Measurements from ENCODE around the gene IDH2. TPM values are rescaled to one million over a fixed set of nuclear protein-coding genes. Genes with fewer than 3 reads are reported as not detected.

The IDH2 gene
- polyA plus RNA-seq, 1 experiment: 84.2 TPM

DNA sequence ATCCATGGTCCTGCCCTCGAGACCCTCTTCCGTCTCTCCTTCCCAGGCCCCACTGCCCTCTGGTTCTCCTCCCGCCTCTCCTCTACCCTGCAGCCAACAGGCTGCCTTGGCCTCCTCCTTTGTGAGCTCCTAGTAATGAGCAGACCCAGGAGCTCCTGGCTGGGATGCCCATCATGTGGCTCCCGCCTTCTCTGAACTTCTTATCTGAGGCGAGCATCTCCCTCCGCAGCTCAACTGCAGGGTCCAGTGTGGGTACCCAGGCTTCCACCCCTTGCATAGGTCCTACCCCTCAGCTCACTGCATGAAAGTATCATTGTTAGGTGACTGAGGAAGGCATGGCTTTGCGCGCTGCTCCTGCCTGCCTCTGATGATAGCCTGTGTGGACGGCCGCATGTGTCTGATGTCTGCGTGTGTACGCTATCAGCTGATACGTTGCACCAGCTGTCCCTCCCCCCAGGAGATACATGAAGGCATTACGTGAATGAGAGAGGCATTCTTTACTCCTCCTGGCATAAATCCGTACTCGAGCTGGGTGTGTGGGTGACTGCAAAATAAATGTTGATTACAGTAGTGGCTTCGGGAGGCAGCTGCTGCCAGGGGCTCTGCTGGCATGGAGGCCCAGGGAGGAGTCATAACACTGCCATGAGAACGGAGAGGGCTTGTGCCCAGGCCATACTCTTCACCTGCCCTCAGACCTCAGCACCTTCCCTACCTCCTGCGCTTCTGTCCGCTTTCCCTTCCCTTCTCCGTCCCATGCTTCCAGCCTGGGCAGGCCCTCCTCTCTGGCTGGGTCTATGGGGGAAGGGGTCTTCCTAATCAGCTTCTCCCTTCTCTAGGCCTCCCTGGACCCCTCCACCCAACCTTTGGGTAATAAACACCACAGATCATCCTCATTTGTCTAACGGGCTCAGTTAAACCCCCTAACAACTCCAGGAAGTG lies 52.3 kb downstream of the IDH2 start:
- H3K9me3 ChIP-seq (ENCODE audit: control insufficient read depth, insufficient read depth, low read length): no peaks in the 10 kb centered on the region
- H3K27me3 ChIP-seq (ENCODE audit: control insufficient read depth, insufficient read depth, low read length): no peaks in the 10 kb centered on the region
- TF ChIP-seq, protein P1, sequence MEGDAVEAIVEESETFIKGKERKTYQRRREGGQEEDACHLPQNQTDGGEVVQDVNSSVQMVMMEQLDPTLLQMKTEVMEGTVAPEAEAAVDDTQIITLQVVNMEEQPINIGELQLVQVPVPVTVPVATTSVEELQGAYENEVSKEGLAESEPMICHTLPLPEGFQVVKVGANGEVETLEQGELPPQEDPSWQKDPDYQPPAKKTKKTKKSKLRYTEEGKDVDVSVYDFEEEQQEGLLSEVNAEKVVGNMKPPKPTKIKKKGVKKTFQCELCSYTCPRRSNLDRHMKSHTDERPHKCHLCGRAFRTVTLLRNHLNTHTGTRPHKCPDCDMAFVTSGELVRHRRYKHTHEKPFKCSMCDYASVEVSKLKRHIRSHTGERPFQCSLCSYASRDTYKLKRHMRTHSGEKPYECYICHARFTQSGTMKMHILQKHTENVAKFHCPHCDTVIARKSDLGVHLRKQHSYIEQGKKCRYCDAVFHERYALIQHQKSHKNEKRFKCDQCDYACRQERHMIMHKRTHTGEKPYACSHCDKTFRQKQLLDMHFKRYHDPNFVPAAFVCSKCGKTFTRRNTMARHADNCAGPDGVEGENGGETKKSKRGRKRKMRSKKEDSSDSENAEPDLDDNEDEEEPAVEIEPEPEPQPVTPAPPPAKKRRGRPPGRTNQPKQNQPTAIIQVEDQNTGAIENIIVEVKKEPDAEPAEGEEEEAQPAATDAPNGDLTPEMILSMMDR (IDR thresholded peaks at IDR 0.05; ENCODE audit: low read depth, low read length): no peak
- CTCF ChIA-PET: no interaction called here
- POLR2A ChIA-PET: interaction anchor here (0.5 kb wide), 1 partner anchor 21 kb away, joined by 3 read pairs; no protein-coding TSS in a partner anchor
- H3K27ac ChIP-seq (ENCODE audit: low read depth, low read length): no peak overlapping the region
- no peak for DNase-seq (ENCODE audit: low read depth, low spot score)
- no peak overlapping the region for H3K4me3 ChIP-seq (ENCODE audit: low read depth, low read length)

DNA sequence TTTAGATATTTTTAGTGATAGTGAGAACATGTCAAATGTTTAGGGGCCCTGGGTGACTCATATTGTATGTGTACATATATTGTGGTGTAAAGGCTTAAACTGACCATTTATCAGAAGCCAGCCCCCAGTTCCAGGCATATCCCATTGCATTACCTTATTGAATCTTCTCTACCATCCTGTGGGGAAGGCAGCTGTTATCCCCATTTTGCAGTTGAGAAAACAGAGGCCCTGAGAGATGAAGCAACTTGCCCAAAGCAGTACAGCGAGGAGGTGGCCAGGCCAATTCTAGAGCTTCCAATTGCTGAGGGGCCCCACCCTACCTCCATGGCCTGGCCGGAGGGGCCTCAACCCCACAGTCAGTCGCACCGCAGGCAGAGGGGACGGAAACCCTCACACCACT lies 53.2 kb downstream of the IDH2 start:
- Histone ChIP-seq H3K27me3 (ENCODE audit: control insufficient read depth, insufficient read depth, low read length) (no peaks in the 10 kb centered on the region), H3K9me3 (ENCODE audit: control insufficient read depth, insufficient read depth, low read length) (no peaks in the 10 kb centered on the region), H3K27ac (ENCODE audit: low read depth, low read length) (no peak overlapping the region), H3K4me3 (ENCODE audit: low read depth, low read length) (no peak overlapping the region)
- ChIA-PET CTCF (interaction anchor here (1.6 kb wide), 1 partner anchor 23 kb away, joined by 7 read pairs; no protein-coding TSS in a partner anchor), POLR2A (interaction anchor here (1.0 kb wide), 1 partner anchor 47 kb away, joined by 3 read pairs; no protein-coding TSS in a partner anchor)
- DNase-seq (ENCODE audit: low read depth, low spot score): no peak
- TF ChIP-seq, protein P1 (IDR thresholded peaks at IDR 0.05; ENCODE audit: low read depth, low read length): no peak

DNA sequence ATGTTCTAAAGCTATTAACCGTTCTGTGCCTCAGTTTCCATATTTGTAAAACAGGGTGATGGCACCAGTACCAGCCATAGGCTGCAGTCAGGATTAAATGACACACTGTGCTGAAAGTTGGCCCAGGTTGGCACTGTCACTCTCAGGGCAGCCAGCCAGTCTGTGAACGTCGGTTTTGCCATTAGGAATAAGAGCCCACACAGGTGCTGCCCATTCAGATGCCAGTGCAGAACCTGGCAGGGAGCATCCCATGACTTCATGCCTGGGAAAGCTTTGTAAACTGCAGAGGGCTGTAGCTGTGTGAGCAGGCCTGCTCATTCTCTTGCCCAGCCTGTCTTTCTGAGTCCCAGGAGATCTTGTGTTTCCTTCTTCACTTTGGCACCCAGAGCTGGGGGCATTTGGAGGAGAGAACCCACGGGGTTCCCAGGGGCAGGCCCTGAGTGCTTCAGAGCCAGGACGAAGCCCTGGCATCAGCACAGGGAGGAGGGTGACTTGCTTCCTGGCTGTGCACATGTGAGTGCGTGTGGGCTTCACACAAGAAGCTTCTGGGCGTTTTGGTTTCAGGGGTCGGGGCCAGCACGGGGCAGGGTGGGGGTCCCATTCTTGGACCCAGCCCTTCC lies 54.2 kb downstream of the IDH2 start:
- H3K27ac ChIP-seq (ENCODE audit: low read depth, low read length): no peak overlapping the region
- no peaks in the 10 kb centered on the region for H3K27me3 ChIP-seq (ENCODE audit: control insufficient read depth, insufficient read depth, low read length)
- H3K9me3 ChIP-seq (ENCODE audit: control insufficient read depth, insufficient read depth, low read length): no peaks in the 10 kb centered on the region
- TF ChIP-seq, protein P1 (IDR thresholded peaks at IDR 0.05; ENCODE audit: low read depth, low read length): no peak
- no peak for DNase-seq (ENCODE audit: low read depth, low spot score)
- ChIA-PET CTCF (interaction anchor here (1.6 kb wide), 1 partner anchor 24 kb away, joined by 7 read pairs; no protein-coding TSS in a partner anchor), POLR2A (interaction anchor here (0.6 kb wide), 1 partner anchor 504 kb away, joined by 3 read pairs; no protein-coding TSS in a partner anchor)
- H3K4me3 ChIP-seq (ENCODE audit: low read depth, low read length): no peak overlapping the region

DNA sequence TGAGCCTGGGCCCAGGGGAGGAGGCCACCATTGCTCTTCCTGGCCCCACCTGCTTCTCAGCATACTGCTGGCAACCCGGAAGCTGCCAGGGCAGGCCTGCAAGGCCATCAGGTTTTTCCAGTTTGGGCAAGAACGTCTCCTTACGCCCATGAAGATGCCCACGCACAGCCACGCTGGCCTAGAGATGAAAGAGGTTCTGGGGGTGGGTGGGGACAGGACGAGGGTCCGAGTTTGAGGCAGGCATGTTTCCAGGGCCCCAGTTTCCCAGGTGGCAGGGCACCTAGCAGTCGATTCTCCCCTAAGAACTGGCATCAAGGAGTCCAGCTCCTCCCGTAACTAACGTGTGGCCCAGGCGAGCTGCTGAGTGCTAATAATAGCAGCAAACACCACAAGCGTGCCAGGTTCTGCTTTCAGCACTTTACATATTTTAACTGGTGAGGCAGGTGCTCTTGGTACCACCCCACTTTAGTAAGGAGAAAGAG lies 55.3 kb downstream of the IDH2 start:
- CTCF ChIA-PET: no interaction called here

More for the DNA sequence above, 55.3 kb downstream of the IDH2 start:
- Histone ChIP-seq H3K9me3 (ENCODE audit: control insufficient read depth, insufficient read depth, low read length) (no peaks in the 10 kb centered on the region), H3K27me3 (ENCODE audit: control insufficient read depth, insufficient read depth, low read length) (no peaks in the 10 kb centered on the region), H3K4me3 (ENCODE audit: low read depth, low read length) (no peak overlapping the region), H3K27ac (ENCODE audit: low read depth, low read length) (no peak overlapping the region)
- DNase-seq (ENCODE audit: low read depth, low spot score): no peak
- TF ChIP-seq, protein P1 (IDR thresholded peaks at IDR 0.05; ENCODE audit: low read depth, low read length): no peak
- POLR2A ChIA-PET: no interaction called here

Measured in AG04450 (cell line).